Ovary (tissue), 9 donors: ENCODE data around the gene SNORC. TPM values are rescaled to one million over a fixed set of nuclear protein-coding genes. Genes with fewer than 3 reads are reported as not detected.

Source experiments
- DNase-seq, 5 donors: peaks; one replicate each; pipeline ENCODE4 v3.0.0-alpha.2; 2019 to 2020
- H3K27ac ChIP-seq, 2 donors: fragments of 200-600 bp; one replicate each; pipeline versions ENCODE4 v1.5.1 to v1.8.0; 2019 to 2022
- H3K27me3 ChIP-seq: fragments of 200-600 bp; one replicate; pipeline ENCODE4 v1.8.0; 2022
- H3K36me3 ChIP-seq: fragments of 200-600 bp; sonication (generic); one replicate; pipeline ENCODE4 v1.5.1; 2019
- H3K4me1 ChIP-seq: one replicate; pipeline ENCODE4 v1.8.1; 2013; ENCODE audit warnings: mild to moderate bottlenecking, moderate library complexity; ENCODE audit not compliant: insufficient read depth
- H3K4me3 ChIP-seq: fragments of 200-600 bp; sonication (generic); one replicate; pipeline ENCODE4 v1.5.1; 2017
- H3K9me3 ChIP-seq, 2 donors: fragments of 200-600 bp in 1 of 2; sonication (generic) in 1 of 2; one replicate each; pipeline versions ENCODE4 v1.5.1 to v1.8.1; 2013 to 2019; ENCODE audit warnings: mild to moderate bottlenecking in 1 of 2, moderate library complexity in 1 of 2
- CTCF ChIP-seq, 3 donors: fragments of 450-650 bp in 2 of 3; fragments of 200-600 bp in 1 of 3; IDR thresholded peaks; one replicate each; pipeline versions ENCODE4 v1.5.1 to v1.8.0; 2016 to 2022; ENCODE audit warnings: antibody characterized with exemption in 3 of 3, mild to moderate bottlenecking in 1 of 3
- EP300 ChIP-seq: sonication (generic); formaldehyde crosslinking; IDR thresholded peaks from one replicate; pipeline ENCODE4 v1.6.1; 2017; ENCODE audit warnings: antibody characterized with exemption
- POLR2A ChIP-seq: fragments of 450-650 bp; IDR thresholded peaks from one replicate; pipeline ENCODE4 v1.6.1; 2017; ENCODE audit warnings: antibody characterized with exemption, mild to moderate bottlenecking, moderate library complexity
- WGBS, 3 donors: extraction: QIAGEN DNeasy Blood & Tissue Kit in 1 of 3; methylation state at CpG; one replicate each; pipeline versions ENCODE4 v1.1.5 to v1.1.7; 2013 to 2017; 5-methylcytosine and 5-hydroxymethylcytosine counted together
- intact Hi-C, 4 donors: fragments of 100-400 bp; cut with DNase I; formaldehyde crosslinking; loops; one replicate each; pipeline versions ENCODE4 v1.11.0 to v1.15.1; 2022 to 2023
- polyA plus RNA-seq, 2 donors: library from polyadenylated mRNA; stranded (reverse); fragments of 200-250 nt in 1 of 2; fragments of 350-450 nt in 1 of 2; fragmentation: Illumina TruSeq in 1 of 2; extraction: RNeasy Lipid Tissue Mini Kit (QIAGEN cat#74804) in 1 of 2; gene quantifications; one replicate each; pipeline ENCODE4 v1.2.3, GENCODE V29; 2013 to 2014
- total RNA-seq, 7 donors: library from RNA; depleted of rRNA in 2 of 7; stranded (reverse); fragments of >200 nt in 2 of 7; fragmentation: NEBNext Ultra II Directional in 3 of 7; extraction: Animal tissue kit (Norgen Biotek cat#: 25700) in 3 of 7; gene quantifications; one replicate each; pipeline versions ENCODE4 v1.1.0 to v1.2.4, GENCODE V29; 2016 to 2023
- donor health status: DM: no; HTN: no; CAD: no; lungs with moderate emphysema.
- donor health status: DM: no; HTN: no; CAD: no.
- donor health status: Bipolar disorder and iron deficiency.
- donor health status: DM: yes; HTN: yes; CAD: no.
- donor health status: DM: no; HTN: no; CAD: no.
- donor health status: DM: yes; HTN: yes; CAD: no.

The SNORC gene
- total and polyA plus RNA-seq, 9 donors, result 0.10 to 2.9 (median 1.1) TPM

- Histone ChIP-seq H3K36me3 (no peaks in the 10 kb centered on the region), H3K9me3 (no peaks in the 10 kb centered on the region), H3K4me3 (no peak overlapping the region), H3K27me3 (no peaks in the 10 kb centered on the region), H3K4me1 (no peaks in the 10 kb centered on the region), H3K27ac (no peak overlapping the region)
- WGBS, 3 donors, result 92 to 95% (median 94%) methylated on average over 9 of the region's 9 CpGs
- TF ChIP-seq CTCF (IDR thresholded peaks at IDR 0.05) (no peak), EP300 (no peak), POLR2A (no peak)
- DNase-seq, result no peak
- intact Hi-C loops, result no loop called here
These were observed 9.3 kb upstream of the SNORC start for GRCh38 chr2:232860593-232861241.

GRCh38 chr2:232861353-232861752 lies 8.7 kb upstream of the SNORC start:
- Histone ChIP-seq H3K27me3 (no peaks in the 10 kb centered on the region), H3K4me1 (no peaks in the 10 kb centered on the region), H3K4me3 (no peak overlapping the region), H3K36me3 (no peaks in the 10 kb centered on the region), H3K9me3 (no peaks in the 10 kb centered on the region), H3K27ac (no peak overlapping the region)
- TF ChIP-seq EP300, result no peak
- no peak for TF ChIP-seq POLR2A
- no peak for TF ChIP-seq CTCF (IDR thresholded peaks at IDR 0.05)
- intact Hi-C loops, result no loop called here
- 91 to 98% (median 95%) methylated on average over 5 of the region's 5 CpGs for WGBS, 3 donors
- DNase-seq, result no peak

- no peak for TF ChIP-seq POLR2A
- TF ChIP-seq CTCF (IDR thresholded peaks at IDR 0.05), result no peak
- no peak for TF ChIP-seq EP300
- intact Hi-C loops, result no loop called here
- DNase-seq, result no peak
- no peak overlapping the region for H3K4me3 ChIP-seq
- H3K36me3 ChIP-seq, result no peaks in the 10 kb centered on the region
- H3K4me1 ChIP-seq, result no peaks in the 10 kb centered on the region
- WGBS, 3 donors, result 97 to 99% (median 98%) methylated on average over 2 of the region's 2 CpGs
- H3K27me3 ChIP-seq, result no peaks in the 10 kb centered on the region
- no peaks in the 10 kb centered on the region for H3K9me3 ChIP-seq
- no peak overlapping the region for H3K27ac ChIP-seq
These were observed 6.1 kb upstream of the SNORC start for GRCh38 chr2:232863996-232864395.

GRCh38 chr2:232865165-232865564 lies 4.9 kb upstream of the SNORC start:
- Histone ChIP-seq H3K4me3 (no peak overlapping the region), H3K27me3 (no peaks in the 10 kb centered on the region), H3K9me3 (no peaks in the 10 kb centered on the region), H3K4me1 (no peaks in the 10 kb centered on the region), H3K36me3 (no peaks in the 10 kb centered on the region), H3K27ac (no peak overlapping the region)
- intact Hi-C loops, result no loop called here
- WGBS, 3 donors, result 98 to 100% (median 98%) methylated on average over 1 of the region's 1 CpG
- TF ChIP-seq POLR2A (no peak), EP300 (no peak), CTCF (IDR thresholded peaks at IDR 0.05) (no peak)
- DNase-seq, result no peak
